GM12878 (cell line): ENCODE results near the gene SPTLC2.

Experiments
- CTCF ChIP-seq, 3 experiments: IDR thresholded peaks in 2 of 3; conservative IDR thresholded peaks in 1 of 3; 2 replicates each; pipeline ENCODE4 v1.5.1; 2011; ENCODE audit warnings: low read depth in 3 of 3, low read length in 3 of 3, mild to moderate bottlenecking in 3 of 3, control low read depth in 2 of 3, moderate library complexity in 2 of 3, inconsistent platforms in 1 of 3, mixed read lengths in 1 of 3; ENCODE audit not compliant: control insufficient read depth in 2 of 3, insufficient read depth in 1 of 3; ENCODE audit errors: extremely low read depth in 1 of 3
- E2F4 ChIP-seq: IDR thresholded peaks from 2 replicates; pipeline ENCODE4 v1.6.1; 2012; ENCODE audit warnings: low read depth, low read length, improper control_type of control experiment
- EP300 ChIP-seq, 2 experiments: fragments of 150-350 bp in 1 of 2; IDR thresholded peaks; 2 replicates each; pipeline ENCODE4 v1.6.1; 2011 to 2012; ENCODE audit warnings: low read depth in 2 of 2, low read length in 2 of 2, borderline replicate concordance in 1 of 2, improper control_type of control experiment in 1 of 2, inconsistent platforms in 1 of 2; ENCODE audit not compliant: control insufficient read depth in 1 of 2
- RAD21 ChIP-seq: IDR thresholded peaks from 2 replicates; pipeline ENCODE4 v1.6.1; 2011; ENCODE audit warnings: mild to moderate bottlenecking, low read depth, low read length, moderate library complexity; ENCODE audit not compliant: insufficient read depth
- TF ChIP-seq, protein P1 (sequence below): fragments of 450-650 bp; formaldehyde crosslinking; IDR thresholded peaks from 2 replicates; pipeline ENCODE4 v1.5.0; 2022; ENCODE audit warnings: mild to moderate bottlenecking, missing genetic modification characterization

DNA sequence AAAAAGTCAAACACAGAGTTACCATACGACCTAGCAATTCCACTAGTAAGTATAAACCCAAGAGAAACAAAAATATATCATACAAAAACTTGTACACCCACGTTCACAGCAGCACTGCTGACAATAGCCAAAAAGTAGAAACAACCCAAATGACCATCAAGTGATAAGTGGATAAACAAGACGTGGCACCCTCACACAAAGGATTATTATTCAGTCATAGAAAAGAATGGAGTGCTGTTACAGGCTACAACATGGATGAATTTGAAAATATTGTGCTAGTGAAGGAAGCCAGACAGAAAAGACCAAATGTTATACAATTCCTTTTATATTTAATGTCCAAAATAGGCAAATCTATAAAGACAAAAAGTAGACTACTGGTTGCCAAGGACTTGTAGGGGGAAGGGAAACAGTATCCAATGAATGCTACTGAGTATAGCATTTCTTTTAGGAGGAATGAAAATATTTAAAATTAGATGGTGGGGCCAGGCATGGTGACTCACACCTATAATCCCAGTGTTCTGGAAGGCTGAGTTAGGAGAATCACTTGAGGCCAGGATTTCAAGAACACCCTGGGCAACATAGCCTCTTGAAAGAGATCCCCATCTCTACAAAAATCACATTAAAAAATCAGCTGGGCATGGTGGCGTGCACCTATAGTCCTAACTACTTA lies 41.9 kb downstream of the SPTLC2 start:
- TF ChIP-seq, protein P1, sequence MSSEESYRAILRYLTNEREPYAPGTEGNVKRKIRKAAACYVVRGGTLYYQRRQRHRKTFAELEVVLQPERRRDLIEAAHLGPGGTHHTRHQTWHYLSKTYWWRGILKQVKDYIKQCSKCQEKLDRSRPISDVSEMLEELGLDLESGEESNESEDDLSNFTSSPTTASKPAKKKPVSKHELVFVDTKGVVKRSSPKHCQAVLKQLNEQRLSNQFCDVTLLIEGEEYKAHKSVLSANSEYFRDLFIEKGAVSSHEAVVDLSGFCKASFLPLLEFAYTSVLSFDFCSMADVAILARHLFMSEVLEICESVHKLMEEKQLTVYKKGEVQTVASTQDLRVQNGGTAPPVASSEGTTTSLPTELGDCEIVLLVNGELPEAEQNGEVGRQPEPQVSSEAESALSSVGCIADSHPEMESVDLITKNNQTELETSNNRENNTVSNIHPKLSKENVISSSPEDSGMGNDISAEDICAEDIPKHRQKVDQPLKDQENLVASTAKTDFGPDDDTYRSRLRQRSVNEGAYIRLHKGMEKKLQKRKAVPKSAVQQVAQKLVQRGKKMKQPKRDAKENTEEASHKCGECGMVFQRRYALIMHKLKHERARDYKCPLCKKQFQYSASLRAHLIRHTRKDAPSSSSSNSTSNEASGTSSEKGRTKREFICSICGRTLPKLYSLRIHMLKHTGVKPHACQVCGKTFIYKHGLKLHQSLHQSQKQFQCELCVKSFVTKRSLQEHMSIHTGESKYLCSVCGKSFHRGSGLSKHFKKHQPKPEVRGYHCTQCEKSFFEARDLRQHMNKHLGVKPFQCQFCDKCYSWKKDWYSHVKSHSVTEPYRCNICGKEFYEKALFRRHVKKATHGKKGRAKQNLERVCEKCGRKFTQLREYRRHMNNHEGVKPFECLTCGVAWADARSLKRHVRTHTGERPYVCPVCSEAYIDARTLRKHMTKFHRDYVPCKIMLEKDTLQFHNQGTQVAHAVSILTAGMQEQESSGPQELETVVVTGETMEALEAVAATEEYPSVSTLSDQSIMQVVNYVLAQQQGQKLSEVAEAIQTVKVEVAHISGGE, result no peak
- TF ChIP-seq RAD21, result no peak
- TF ChIP-seq EP300 (IDR thresholded peaks at IDR 0.05; ENCODE audit: borderline replicate concordance in 1 of 2, control insufficient read depth in 1 of 2, low read depth in 2 of 2, low read length in 2 of 2), result no peak
- no peak for TF ChIP-seq CTCF (IDR thresholded peaks at IDR 0.05 in 2 of 3, conservative IDR thresholded peaks at IDR 0.05 in 1 of 3; ENCODE audit: control insufficient read depth in 2 of 3, extremely low read depth in 1 of 3, insufficient read depth in 1 of 3, low read depth in 3 of 3, low read length in 3 of 3)
- TF ChIP-seq E2F4, result no peak
